HG03280 (cell line): ENCODE data around the gene ZER1.
"Not testable (repeated sequence)": the region's sequence is repeated elsewhere in the genome, so short reads cannot be mapped to it uniquely, and the experiment has no call there.

Source experiments
- ATAC-seq: cut with Tn5 transposase; IDR thresholded peaks from one replicate; pipeline ENCODE4 v1.9.1; 2021; ENCODE audit warnings: mild to moderate bottlenecking, moderate library complexity; ENCODE audit not compliant: unreplicated experiment

Gene ZER1

DNA sequence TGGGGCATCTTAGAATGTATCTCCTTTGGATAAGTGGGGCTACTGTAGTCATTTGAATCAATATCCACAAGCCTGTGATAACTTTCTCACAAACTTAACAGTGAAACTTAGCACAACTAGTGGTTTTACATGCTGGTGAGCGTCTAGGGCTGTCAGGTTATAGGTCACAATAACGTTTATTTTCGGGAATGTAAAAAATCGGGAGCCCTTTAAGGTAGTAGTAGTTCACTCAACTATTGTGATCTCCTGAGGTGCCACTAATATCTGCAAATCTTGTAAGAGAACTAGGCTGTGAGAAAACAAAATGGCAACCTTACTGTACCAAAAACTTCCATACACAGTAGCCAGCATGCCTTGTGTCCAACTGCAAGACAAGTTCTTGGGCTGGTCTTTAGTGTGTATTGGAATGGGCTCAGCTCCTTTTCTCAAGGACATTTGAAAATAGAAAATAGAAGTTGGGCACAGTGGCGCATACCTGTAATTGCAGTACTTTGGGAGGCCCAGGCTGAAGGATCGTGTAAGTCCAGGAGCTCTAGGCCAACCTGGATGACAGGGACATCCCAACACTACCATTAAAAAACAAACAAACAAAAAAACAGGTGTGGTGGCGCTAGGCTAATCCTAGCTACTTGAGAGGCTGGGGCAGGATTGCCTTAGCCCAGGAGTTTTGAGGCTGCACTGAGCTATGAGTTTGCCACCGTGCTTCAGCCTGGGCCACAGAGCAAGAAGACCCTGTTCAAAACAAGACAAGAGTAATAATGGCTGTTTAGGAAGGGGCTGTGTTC is 74.6 kb downstream of the ZER1 start:
- ATAC-seq = no peak

DNA sequence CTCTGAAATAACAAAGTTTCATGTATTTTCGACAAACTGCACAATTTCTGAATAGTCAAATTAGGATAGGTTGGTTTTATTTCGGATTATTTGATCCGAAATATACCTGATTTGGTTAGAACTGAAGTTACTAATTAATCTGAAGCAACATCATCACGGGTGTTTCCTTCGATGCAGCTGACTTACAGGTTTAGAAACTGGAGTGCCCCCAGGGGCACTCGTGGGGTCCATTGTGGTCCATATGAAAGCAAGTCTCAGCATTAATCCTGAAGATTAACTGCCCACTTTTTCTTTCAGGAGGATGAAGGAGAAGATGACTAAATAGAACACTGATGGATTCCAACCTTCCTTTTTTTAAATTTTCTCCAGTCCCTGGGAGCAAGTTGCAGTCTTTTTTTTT is 77.4 kb downstream of the ZER1 start:
- ATAC-seq = no peak

DNA sequence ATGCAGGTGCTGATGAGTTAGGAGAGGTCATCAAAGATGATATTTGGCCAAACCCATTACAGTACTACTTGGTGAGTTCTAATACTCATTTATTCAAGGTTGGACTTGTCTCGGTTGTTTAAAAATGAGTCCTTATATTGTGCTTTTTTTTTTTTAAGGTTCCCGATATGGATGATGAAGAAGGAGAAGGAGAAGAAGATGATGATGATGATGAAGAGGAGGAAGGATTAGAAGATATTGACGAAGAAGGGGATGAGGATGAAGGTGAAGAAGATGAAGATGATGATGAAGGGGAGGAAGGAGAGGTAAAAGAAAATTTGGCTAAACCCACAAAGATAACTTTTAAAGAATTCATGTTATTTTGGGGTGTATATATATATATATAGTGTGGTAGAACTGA is 78.0 kb downstream of the ZER1 start:
- not testable (repeated sequence) for ATAC-seq

GRCh38 chr9:128690684-128691034 is 81.1 kb downstream of the ZER1 start:
- ATAC-seq = no peak

DNA sequence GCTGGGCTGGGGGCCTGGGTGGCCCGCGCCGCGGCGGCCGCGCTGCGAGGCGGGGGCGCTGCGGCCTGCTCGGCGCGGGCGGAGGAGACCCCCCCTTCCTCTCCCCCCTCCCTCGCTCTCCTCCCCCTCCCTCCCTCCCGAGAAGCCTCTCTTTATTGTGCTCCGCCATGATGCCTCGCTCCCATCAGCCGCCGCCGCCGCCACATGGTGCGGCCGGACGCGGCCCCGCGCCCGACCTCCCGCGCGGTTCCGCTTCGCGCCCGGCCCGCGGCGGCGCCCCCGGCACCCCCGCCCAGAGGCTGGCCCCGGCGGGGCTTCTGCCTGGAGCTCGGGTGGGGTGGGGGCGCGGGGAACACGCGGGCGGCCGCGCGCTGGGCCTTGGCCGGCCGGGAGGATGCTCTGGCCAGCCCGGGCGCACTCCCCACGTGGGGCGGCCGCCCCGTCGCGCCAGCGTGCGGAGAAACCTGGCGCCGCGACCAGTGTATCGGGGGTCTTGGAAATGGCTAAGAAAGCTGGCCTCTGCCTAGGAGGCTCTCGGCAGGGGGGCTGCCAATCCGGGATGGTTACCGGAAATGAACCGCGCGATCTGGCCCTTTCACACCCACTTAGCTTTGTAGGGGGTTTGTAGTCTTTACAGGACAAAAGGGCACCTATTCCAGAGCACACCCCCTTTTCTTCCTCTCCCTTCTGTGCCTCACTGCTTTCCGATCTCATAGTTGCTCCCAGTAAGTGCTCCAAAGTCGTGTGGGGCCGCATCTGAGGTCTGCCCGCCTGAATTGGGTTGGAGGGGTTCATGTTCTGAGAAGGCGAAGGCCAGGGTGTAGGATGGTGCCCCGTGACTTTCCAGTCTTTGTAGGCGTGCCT is 81.7 kb downstream of the ZER1 start:
- peak; percentile 1 for ATAC-seq

DNA sequence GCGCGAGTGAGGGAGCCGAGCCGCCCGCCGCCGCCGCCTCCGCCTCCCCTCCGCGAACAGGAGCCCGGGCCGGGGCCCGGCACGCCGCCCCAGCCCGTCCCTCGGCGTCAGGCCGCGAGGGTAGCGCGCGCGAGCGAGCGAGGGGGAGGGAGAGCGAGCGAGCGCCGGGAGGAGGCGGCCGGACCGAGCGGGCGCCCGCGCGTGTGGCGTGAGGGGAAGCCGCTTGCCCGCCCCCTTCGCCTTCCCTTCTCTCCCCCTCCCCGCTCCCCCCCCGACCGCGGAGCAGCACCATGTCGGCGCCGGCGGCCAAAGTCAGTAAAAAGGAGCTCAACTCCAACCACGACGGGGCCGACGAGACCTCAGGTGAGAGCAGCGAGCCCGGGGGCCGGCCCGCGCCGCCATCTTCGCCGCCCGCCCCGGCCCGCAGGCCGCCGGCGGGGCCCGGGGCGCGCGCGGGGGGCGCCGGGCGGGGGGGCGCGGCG is 82.4 kb downstream of the ZER1 start:
- peak; percentile 27 for ATAC-seq

GRCh38 chr9:128688501-128689292 is 83.0 kb downstream of the ZER1 start, which contains the start of gene SET:
Gene SET, plus strand, starts transcription at chr9:128689222. Its CDS starts 361 bp downstream, at chr9:128689583.
- peak; percentile 74 for ATAC-seq

DNA sequence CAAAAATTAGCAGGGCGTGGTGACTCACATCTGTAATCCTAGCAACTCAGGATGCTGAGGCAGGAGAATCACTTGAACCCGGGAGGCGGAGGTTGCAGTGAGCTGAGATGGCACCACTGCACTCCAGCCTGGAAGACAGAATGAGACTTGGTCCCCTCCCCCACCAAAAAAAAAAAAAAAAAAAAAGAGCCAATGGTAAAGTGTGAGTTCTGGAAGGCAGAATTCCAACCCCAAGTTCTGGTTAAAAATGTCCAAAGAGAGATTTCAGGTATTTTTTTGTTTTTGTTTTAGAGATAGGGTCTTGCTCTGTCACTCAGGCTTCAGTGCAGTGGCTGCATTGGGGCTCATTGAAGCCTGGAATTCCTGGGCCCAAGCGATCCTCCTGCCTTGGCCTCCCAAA is 84.3 kb downstream of the ZER1 start:
- no peak for ATAC-seq

DNA sequence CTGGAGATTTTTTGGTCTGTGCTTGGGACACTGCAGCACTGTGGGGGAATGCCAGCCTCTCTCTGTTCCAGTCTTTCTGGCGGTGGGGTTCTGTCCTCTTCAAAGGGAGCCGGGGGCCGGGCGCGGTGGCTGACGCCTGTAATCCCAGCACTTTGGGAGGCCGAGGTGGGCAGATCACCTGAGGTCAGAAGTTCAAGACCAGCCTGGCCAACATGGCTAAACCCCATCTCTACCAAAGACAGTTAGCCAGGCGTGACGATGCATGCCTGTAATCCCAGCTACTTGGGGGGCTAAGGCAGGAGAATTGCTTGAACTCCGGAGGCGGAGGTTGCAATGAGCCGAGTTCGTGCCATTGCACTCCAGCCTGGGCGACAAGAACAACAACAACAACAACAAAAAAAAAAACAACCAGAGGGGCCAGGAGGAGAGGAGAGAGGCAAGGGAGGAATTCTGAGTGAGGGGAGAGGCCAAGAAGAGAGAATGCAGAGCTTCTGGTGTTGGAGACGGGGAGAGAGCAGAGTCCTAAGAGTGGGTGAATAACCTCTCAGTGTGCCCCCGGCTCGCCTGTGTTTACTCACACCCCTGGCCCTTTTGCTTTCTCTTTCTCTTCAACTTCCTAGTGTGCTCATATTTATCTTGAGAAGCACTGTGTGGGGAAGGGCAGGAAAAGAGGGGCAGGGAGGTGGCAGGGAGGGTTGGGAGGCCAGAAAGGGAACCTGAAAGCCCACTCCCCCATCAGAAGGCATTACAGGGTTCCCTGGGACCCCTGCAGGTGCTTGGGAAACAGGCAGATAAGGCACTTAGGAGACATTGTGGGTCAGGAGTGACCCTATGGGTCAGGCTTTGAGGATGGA is 85.9 kb downstream of the ZER1 start:
- no peak for ATAC-seq

GRCh38 chr9:128684325-128685199 is 87.2 kb downstream of the ZER1 start:
- ATAC-seq = peak; percentile 30

DNA sequence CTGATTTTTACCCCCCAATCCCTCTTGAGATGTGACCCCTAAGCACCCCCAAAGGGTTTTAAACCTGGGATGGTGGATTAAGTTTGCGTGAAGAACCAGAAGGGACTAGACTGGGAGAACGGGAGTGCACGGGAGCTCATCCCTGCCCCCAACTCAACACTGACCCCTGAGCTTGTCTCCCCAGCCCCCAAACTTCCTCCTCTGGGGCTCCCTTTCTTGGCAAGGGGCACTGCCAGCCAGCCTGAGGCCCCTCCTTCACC is 87.7 kb downstream of the ZER1 start:
- peak; percentile 0 for ATAC-seq

GRCh38 chr9:128683340-128684064 is 88.2 kb downstream of the ZER1 start:
- peak; percentile 36 for ATAC-seq
